GM19238 (cell line): Measurements from ENCODE around the gene ATXN10.

Experiments used
- DNase-seq: peaks from one replicate; pipeline ENCODE4 v3.0.0; 2011; ENCODE audit warnings: low spot score; ENCODE audit not compliant: insufficient read length

Gene ATXN10

DNA sequence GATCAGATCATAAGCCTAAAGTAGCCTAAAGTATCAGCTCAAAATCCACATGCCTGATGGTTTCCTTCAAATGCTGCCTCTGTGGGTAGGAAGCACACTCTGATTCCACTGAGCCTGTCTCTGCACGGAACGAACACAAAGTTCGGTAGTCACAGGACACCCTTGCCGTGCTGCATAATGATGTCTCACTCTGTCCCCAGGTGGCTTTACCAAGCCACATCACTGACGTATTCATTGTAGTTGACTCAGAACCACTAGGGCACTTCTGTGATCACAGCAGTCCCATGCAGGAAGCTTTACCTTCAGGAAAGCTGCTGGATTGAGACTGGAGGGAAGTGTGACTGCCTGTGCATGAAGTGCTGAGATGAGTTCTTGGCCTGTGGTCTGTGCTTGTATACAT lies 147.7 kb downstream of the ATXN10 start:
- DNase-seq = no peak

DNA sequence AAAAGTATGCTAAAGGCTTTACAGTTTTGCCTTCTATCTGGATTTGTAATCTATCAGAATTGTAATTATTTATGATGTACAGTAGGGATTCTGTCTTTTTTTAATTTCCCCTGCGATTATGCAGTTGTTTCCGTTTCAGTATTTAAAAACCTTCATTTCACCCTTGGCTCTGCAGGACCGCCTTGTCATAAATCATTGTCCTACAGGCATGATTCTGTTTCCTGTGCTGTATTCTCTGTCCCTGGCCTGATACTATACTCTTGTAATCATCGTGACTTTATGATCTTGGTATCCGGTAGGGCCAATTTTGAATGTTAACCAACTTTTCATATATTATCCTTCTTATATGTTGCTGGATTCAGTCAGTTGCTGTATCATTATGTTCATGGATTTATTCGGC lies 151.7 kb downstream of the ATXN10 start:
- no peak for DNase-seq

DNA sequence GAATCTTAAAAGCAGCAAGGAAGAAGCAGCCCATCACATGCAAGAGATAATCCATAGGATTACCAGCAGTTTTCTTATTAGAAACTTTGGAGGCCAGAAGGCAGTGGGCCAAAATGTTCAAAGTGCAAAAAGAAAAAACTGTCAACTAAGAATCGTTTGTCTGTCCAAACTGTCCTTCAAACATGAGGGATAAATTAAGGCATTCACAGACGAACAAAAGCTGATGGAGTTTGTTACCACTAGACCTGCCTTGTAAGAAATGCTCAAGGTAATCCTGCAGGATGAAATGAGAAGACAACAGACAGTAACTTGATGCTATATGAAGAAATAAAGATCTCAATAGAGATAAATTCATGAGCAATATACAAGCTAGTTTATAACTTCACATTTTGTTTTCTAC lies 154.9 kb downstream of the ATXN10 start:
- no peak for DNase-seq

DNA sequence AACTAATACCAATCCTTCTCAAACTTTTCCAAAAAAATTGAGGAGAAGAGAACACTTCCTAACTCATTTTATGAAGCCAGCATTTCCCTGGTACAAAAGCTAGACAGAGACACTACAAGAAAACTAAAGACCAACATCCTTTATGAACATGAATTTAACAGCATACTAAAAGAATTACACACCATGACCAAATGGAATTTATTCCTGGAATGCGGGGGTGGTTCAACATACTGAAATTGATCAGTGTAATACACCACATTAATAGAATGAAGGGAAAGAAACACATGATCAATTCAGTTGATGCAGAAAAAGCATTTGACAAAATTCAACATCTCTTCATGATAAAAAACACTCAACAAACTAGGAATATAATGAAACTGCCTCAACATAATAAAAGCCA lies 157.2 kb downstream of the ATXN10 start:
- DNase-seq = no peak

DNA sequence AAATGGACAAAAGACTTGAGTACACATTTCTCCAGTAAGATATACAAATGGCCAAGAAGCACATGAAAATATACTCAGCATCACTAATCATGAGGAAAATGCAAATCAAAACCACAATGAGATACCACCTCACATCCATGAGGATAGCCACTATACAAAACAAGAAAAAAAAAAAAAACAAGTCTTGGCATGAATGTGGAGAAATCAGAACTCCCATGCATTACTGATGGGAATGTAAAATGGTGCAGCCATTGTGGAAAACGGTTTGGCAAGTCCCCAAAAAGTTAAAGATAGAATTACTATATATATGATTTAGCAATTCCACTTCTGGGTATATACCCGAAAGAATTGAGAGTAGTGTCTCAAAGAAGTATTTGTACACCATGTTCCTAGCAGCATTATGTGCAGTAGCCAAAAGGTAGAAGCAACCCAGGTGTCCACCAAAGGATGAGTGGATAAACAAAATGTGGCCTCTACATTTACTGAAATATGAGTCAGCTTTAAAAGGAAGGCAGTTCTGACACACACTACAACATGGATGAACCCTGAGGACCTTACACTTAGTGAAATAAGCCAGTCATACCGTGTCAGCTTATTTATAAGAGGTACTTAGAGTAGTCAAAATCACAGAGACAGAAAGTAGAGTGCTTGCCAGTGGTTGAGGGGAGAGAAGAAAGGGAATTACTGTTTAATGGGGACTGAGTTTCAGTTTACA lies 159.1 kb downstream of the ATXN10 start:
- DNase-seq = no peak

DNA sequence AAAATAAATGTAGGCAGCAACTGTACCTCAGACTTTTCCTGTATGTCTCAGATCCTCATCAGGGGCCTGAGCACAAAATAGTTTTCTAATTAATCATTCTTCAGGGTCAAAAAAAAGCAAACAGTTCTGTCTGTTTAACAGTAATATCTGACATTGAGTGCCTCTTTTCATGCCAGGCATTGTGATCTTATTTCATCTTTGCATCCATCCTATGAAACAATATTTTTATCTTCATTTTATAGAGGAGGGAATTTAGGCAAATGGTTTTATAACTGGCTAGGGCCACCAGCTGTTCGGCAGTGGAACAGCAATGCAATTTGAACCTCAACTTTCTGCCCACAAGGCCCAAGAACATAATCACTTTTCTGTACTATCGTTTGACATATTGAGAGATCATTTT lies 159.8 kb downstream of the ATXN10 start:
- no peak for DNase-seq

DNA sequence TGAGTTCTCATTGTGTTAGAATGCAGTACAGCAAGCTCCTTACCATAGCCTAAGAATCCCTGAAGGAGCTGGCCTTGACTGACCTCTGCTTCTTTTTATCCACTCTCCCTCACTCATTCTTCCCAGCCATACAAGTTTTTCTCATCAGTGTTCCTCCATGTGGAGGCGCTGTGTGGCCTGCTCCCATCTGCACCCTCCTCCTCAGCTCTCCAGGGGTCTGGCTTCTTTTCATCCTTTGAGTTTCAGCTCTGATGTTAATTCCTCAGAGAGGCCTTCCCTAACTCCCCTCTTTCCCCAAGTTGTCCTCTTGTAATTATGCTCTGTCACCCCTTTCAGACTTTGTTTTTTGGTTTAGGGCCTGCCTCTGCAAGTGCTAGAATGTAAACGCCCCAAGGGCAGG lies 160.5 kb downstream of the ATXN10 start:
- no peak for DNase-seq

DNA sequence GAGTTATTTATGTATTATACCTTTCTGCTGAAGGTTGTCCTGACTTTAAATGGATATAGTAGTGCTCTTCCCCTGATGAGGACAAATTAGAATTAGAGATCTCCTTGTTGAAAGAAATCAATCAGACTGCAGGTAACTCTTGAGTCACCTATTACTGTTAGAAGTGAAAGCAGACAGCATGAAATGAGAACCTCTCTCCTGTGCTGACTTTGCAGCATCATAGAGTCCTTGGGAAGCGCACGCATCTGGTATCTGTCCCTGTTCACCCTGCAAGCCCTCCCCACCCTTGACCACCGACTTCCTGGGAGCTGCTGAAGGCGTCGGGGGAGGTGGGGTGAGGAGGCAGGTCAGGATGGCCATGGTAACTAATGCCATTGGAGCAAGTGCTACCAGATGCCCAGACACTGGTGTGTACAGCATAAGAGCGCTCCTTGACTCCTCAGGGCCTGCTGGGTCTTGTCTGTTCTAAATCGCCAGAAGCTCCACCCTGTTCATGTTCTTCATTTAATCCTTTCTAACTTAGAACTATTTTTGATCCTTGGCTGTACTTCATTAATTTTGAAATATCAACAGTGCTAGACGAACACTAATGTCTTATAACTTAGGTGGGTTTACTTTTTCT lies 161.4 kb downstream of the ATXN10 start:
- DNase-seq = no peak

DNA sequence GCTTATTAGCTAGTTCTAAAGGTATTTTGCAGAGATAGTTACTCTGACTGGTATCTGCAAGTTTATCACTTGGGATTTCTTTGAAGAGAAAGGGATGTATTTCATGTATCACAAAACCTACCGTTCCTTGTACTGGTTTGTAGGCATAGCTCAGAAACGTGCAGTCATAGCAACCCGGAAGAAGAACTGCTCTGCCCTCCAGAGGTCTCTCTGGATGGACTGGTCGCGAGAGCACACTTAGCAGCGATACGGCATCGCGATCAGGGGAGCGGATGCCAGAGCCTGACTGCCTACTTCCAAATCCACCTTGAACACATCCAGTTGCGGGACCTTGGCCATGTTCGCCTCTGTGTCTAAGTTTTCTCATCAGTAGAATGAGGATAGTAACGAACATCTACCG lies 162.0 kb downstream of the ATXN10 start:
- DNase-seq = no peak

DNA sequence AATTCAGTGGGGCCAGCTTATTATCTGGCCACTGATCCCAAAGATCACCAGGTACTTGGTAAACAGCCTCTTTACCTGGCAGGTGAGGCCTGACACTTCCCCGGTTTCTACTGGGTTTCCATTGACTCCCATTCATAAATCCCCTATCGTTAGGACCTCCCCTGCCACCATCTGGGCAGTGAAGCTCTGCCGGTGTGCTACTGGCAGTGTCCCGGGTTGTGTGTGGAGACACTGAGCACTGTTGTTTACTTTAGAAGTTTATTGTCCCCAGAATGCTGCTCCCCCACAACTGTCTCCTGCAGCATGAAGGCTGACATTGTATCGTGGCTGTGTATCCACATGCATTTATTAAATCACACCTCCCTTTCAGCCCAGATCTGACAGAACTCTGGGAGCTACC lies 162.6 kb downstream of the ATXN10 start:
- DNase-seq = no peak

DNA sequence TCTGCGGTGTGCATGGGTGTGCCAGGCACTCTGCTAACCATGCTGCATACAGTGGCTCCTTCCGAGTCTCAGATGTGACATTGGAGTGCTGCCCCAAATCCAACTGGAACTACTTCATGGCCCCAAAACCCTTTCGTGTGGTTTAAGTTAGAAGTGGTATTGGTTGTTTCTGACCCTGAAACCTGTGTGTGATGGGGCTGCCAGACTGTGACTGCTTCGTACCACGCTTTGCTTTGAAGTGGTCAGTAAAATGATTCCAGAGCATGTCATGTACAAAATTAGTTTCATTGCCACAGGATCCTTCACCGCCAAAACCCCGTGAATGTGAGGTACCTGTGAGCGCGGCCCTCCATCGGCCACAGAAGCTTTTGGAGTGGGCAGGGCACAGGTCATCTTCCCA lies 163.2 kb downstream of the ATXN10 start:
- no peak for DNase-seq

DNA sequence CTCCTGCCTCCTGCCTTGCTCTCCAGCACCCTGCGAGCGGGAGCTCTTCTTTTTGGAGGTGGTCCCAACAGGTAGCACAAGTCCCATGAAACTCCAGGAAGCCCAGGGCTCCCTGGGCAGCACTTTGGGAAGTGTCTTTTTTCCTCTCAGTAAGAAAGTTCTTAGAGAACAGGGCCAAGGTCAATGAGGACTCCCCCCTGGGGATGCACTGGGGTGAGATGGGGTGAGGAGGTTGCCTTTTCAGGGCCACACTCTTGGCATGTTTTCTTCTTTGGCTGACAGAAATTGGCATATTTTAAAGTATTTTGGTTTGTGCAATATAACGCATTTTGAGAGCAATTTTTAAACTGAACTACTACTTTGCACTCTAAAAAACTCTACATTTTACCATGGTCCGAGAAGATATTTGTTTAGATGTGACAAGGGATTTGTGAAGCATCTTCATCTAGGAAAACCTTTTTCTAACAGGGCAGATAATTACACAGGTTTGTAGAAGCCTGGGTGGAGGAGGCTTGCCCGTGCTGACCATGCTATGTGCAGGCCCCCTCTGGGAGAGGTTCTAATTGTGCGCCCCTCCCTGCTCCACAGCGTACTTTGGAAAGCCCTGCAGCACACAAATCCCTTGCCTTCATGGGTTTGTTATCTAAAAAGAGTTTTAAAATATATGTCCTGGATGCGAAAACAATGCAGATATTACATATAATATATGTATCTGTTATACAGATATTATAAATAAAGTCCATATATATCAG lies 165.0 kb downstream of the ATXN10 start:
- DNase-seq = no peak

DNA sequence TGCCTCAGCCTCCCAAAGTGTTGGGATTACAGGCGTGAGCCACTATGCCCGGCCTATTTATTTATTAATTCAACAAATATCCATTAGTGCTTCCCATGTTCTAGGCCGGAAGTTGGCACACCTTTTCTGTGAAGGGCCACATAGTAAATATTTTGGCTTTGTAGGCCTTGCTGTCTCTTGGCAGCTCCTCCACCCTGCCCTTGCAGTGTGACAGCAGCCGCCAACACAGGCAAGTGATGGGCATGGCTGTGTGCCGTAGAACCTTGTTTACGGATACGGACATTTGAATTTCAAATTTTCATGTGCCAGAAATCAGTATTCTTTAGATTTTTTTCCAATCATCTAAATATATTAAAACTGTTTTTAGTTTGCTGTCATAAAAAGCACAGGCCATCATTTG lies 165.9 kb downstream of the ATXN10 start:
- DNase-seq = no peak

DNA sequence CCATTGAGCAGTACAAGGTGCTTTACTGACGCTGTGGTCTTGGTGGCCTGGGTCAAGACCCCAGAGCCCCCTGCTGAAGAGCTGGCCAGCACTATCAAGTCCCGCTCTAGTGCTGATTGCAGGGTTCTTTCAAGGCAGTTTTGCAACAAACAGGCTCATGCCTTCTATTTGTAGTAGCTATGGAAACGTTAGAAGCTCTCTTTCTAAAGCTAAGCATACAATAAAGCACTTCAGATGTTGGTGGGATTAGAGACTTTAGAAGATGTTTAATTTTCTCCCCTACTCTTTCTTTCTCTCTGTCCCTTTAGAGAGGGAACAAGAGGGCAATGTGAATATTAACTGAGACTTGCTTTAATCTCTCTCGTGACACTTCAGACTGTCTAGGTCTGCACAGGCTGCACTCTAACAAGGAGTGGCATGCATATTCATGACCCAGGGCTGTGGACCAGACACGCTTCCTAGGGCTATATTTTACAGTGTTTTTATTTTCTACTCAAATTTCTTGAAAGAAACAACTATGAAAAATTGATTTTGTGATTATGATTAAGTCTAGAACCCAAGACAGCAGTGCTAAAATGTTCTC lies 166.8 kb downstream of the ATXN10 start:
- DNase-seq = no peak

DNA sequence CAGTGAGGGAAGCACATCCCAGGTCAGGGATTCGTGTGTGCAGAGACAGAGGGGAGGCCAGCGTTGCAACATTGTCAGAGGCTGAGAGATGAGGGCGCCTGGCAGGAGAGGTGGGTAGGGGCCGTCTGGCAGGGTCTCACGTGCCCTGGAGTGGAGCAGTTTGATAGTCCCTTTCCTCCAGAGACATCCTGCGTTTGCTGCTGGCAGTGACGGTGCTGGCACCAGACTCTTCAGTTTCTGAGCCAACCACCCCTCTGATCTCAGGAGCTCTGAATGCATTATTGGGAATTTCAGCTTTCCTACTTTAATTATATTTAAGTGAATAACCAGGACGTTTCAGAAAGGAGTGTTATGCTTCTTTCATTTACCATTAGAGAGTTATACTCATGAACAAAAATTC lies 168.8 kb downstream of the ATXN10 start:
- no peak for DNase-seq

DNA sequence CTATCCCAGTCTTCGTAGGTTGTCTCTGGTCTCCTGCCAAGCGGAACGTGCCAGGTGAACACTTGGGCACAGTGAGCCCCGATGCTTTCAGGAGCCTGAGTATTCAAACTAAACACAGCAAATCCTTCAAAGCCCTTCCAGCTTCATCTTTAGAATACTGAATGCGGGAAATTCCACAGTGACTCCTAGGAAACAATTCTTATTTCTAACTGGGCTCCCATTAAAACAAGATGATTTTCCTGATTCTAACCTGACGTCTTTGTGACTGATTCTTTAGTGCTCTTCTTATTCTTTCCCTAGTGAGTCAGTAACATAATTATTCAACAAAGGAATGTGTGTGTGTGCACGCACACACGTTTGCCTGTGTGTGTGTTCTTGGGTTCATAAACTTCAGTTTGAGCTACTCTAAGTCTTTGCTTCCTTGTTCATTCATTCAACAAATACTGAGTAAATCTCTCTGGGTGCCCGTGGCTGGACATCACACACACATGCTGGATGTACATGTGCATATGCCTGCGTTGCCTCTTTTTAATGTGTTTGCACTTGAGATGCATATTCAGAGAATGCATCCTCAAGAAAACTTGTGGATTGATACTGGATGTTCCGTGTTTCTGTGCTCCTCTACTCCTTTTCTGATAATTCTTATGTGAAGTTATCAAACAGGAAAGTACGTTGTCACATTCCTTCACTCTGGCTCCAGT lies 170.8 kb downstream of the ATXN10 start:
- no peak for DNase-seq

DNA sequence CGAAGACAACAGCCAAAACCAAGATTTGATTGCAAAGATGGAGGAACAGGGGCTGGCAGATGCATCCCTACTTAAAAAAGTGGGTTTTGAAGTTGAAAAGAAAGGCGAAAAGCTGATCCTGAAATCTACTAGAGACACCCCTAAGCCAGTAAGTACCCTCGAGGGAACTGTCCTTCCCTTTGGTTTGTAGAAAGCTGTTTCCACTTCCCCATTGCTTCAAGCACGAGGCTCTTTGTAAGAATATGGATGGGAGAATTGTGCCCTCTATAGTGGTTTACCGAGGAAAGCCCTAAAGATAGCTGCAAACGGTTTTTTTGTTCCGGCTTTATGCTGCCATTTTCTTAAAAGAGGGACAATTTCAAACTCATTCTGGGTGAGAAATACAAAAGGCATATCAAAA lies 171.4 kb downstream of the ATXN10 start:
- no peak for DNase-seq

DNA sequence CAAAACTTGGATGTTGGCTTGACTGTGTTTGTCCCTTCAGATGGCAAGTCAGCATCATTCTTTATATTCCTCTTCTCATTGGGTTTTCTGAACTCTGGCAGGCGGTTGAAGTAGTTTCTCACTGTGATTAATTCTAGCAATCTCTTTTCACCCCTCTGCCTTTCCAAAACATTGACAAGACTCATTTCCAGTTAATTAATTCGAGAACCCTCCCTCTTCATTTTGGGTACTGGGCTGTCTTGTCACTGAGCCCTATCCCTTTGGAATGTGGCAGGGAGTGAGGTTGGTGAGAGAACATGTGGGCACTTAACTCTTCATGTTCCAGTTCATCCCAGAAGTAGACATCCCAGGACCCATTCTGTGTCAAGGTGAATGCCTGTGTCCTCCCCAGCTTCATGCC lies 172.4 kb downstream of the ATXN10 start:
- DNase-seq = no peak

DNA sequence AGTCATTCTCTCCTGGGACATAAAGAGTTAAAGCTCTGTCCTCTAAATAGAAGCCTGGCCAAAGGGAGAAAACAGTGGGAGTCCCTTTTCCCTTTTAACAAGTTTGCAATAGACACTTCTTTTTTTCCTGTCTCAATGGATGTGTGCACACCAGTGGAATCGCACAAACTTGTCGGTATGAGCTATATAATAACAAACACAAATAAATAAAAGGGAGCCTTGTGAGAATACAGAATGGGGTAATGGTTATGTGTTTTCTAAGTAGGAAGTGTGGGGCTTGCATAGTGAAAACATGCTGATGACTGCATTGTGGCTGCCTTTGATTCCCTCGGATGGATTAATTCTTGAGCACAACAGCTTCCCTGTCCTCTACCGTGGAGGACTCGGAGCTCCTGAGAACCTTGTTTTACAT lies 173.4 kb downstream of the ATXN10 start:
- no peak for DNase-seq

DNA sequence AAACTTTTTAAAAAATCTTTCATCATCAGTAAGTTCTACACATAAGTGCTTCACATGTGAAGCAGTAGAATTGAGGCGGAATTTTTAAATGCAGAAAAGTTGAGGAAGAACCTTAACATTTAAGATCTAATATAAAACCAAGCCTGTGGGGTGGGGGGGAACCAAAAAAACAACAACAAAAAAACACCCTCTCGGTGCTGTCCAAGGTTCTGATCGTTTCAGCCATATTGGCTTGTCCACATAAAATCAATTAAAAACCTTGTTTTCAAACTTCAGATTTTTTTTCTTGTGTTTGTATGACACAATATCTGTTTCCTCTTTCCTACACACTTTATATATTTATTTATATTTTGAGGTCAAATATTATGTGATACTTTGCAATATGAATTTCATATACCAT lies 175.3 kb downstream of the ATXN10 start:
- DNase-seq = no peak

DNA sequence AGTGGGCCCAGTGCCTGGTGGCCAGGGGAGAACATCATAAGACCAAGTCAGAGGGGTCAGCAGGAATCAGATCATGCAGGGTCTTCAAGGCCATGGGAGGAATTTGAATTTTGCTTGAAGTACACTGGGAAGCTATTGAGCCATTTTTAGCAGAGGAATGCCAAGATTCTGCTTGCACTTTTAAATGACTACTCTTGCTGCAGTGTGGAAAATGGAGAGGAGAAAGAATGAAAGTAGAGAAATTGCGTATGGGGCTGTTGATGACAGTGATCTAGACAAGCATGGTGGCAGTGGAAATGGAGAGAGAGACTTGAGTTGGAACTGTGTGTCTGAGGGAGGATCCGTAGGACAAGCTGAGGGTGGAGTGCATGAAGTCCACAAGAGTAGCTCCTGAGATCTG lies 177.3 kb downstream of the ATXN10 start:
- DNase-seq = no peak

DNA sequence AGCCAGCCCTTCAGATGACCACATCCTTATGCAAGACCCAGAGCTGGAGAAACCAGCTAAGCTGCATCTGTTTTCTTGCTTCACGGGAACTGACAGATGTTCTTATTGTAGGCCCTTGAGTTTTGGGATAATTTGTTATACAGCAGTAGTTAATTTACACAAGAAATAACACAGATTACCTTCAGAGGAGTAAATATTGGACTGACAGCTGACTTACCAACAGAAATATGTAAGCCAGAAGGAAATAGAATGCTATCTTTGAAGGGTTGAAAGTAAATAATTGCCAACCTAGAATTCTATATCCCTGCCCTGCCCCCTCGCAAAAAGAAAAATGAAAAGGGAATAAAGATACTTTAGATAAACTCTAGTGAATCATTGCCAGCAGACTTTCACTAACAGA lies 181.2 kb downstream of the ATXN10 start:
- no peak for DNase-seq
